Measurements from ENCODE around the gene LPA.

- TF ChIP-seq CTCF (IDR thresholded peaks at IDR 0.05) = no peak
- no peak for TF ChIP-seq POLR2A (IDR thresholded peaks at IDR 0.05)
These were observed 80.3 kb downstream of the LPA start for GRCh38 chr6:160583794-160584193.

Data from testis (tissue), 2 donors.